K562 (cell line): ENCODE measurements around the gene RACGAP1. TPM values are rescaled to one million over a fixed set of nuclear protein-coding genes. Genes with fewer than 3 reads are reported as not detected.

Source experiments
- GTF2F1 ChIP-seq: IDR thresholded peaks from 2 replicates; pipeline ENCODE4 v1.6.1; 2011; ENCODE audit warnings: low read depth, low read length, improper control_type of control experiment
- POLR2A ChIP-seq: fragments of 450-650 bp; conservative IDR thresholded peaks from 2 replicates; pipeline ENCODE4 v1.6.1; 2016
- PRPF4 ChIP-seq: fragments of 200-400 bp; formaldehyde crosslinking; IDR thresholded peaks from one replicate; pipeline ENCODE4 v1.6.1; 2017; ENCODE audit warnings: low read length, low read depth, mild to moderate bottlenecking; ENCODE audit not compliant: insufficient read depth, poor library complexity, severe bottlenecking
- RBFOX2 ChIP-seq: fragments of 200-400 bp; formaldehyde crosslinking; IDR thresholded peaks from 2 replicates; pipeline ENCODE4 v1.6.1; 2017; ENCODE audit warnings: low read depth, mild to moderate bottlenecking, low read length, moderate library complexity
- ZBTB17 ChIP-seq: fragments of 450-650 bp; formaldehyde crosslinking; IDR thresholded peaks from 2 replicates; pipeline ENCODE4 v1.4.0; 2020; ENCODE audit warnings: mild to moderate bottlenecking
- polyA plus RNA-seq, 8 experiments: library from polyadenylated mRNA; depleted of rRNA in 4 of 8; stranded (reverse) in 5 of 8; unstranded in 3 of 8; fragments of >200 nt; fragmentation: Nextera tagmentation in 2 of 8; fragmentation: Illumina TruSeq in 1 of 8; extraction: Ambion mirVana in 2 of 8; extraction: Trizol in 1 of 8; gene quantifications; 2 replicates each; pipeline versions ENCODE4 v1.2.1 to v1.2.3, GENCODE V29; 2011 to 2014; ENCODE audit warnings: inconsistent platforms in 1 of 8, missing spikeins in 1 of 8
- total RNA-seq, 7 experiments: library from RNA; depleted of rRNA in 6 of 7; stranded (reverse); fragments of >200 nt in 6 of 7; fragmentation: Illumina TruSeq in 2 of 7; extraction: Trizol in 2 of 7; gene quantifications; 2 replicates each; pipeline versions ENCODE4 v1.2.1 to v1.2.3, GENCODE V29; 2011 to 2021; ENCODE audit warnings: low replicate concordance in 1 of 7
- TF ChIP-seq, protein P1 (sequence below): fragments of 450-650 bp; IDR thresholded peaks from 2 replicates; pipeline ENCODE4 v1.6.1; 2018; ENCODE audit warnings: mild to moderate bottlenecking, low read depth; ENCODE audit not compliant: partially characterized antibody
- TF ChIP-seq, protein P2 (sequence below): sonication (generic); formaldehyde crosslinking; IDR thresholded peaks from 2 replicates; pipeline ENCODE4 v1.8.1; 2023; ENCODE audit warnings: mild to moderate bottlenecking, missing genetic modification reagents
- TF ChIP-seq, protein P3 (sequence below), 2 experiments: fragments of 450-650 bp; IDR thresholded peaks; 2 replicates each; pipeline ENCODE4 v1.6.1; 2016

Gene RACGAP1
- total and polyA plus RNA-seq, 9 of the 15 experiments (the other 6 are each of a cell fraction or from before 2014, with no cell fraction given): 56.4 to 92.9 (median 71.8) TPM

GRCh38 chr12:50032854-50033581 is 7.7 kb upstream of the RACGAP1 start (continued):
- TF ChIP-seq, protein P1, sequence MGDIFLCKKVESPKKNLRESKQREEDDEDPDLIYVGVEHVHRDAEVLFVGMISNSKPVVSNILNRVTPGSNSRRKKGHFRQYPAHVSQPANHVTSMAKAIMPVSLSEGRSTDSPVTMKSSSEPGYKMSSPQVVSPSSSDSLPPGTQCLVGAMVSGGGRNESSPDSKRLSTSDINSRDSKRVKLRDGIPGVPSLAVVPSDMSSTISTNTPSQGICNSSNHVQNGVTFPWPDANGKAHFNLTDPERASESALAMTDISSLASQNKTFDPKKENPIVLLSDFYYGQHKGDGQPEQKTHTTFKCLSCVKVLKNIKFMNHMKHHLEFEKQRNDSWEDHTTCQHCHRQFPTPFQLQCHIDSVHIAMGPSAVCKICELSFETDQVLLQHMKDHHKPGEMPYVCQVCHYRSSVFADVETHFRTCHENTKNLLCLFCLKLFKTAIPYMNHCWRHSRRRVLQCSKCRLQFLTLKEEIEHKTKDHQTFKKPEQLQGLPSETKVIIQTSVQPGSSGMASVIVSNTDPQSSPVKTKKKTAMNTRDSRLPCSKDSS: no peak
- TF ChIP-seq RBFOX2 (peak; percentile 19; the same call in 1 of the 2 replicates), ZBTB17 (no peak), POLR2A (no peak), GTF2F1 (no peak), PRPF4 (peak; percentile 40)
- TF ChIP-seq, protein P2, sequence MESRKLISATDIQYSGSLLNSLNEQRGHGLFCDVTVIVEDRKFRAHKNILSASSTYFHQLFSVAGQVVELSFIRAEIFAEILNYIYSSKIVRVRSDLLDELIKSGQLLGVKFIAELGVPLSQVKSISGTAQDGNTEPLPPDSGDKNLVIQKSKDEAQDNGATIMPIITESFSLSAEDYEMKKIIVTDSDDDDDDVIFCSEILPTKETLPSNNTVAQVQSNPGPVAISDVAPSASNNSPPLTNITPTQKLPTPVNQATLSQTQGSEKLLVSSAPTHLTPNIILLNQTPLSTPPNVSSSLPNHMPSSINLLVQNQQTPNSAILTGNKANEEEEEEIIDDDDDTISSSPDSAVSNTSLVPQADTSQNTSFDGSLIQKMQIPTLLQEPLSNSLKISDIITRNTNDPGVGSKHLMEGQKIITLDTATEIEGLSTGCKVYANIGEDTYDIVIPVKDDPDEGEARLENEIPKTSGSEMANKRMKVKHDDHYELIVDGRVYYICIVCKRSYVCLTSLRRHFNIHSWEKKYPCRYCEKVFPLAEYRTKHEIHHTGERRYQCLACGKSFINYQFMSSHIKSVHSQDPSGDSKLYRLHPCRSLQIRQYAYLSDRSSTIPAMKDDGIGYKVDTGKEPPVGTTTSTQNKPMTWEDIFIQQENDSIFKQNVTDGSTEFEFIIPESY (CRISPR knock-in tag): peak; percentile 97
- TF ChIP-seq, protein P3, sequence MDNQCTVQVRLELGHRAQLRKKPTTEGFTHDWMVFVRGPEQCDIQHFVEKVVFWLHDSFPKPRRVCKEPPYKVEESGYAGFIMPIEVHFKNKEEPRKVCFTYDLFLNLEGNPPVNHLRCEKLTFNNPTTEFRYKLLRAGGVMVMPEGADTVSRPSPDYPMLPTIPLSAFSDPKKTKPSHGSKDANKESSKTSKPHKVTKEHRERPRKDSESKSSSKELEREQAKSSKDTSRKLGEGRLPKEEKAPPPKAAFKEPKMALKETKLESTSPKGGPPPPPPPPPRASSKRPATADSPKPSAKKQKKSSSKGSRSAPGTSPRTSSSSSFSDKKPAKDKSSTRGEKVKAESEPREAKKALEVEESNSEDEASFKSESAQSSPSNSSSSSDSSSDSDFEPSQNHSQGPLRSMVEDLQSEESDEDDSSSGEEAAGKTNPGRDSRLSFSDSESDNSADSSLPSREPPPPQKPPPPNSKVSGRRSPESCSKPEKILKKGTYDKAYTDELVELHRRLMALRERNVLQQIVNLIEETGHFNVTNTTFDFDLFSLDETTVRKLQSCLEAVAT (IDR thresholded peaks at IDR 0.05): peak in 1 of 2 experiments; percentile 64; a peak in 1 of 4 replicates
